Middle frontal gyrus (tissue), 1 donor: ENCODE data around the gene DEGS2.

Experiments used
- DNase-seq: peaks from one replicate; pipeline ENCODE4 v3.0.0-alpha.2; 2015; ENCODE audit warnings: low spot score; ENCODE audit errors: extremely low spot score

Gene DEGS2

DNA sequence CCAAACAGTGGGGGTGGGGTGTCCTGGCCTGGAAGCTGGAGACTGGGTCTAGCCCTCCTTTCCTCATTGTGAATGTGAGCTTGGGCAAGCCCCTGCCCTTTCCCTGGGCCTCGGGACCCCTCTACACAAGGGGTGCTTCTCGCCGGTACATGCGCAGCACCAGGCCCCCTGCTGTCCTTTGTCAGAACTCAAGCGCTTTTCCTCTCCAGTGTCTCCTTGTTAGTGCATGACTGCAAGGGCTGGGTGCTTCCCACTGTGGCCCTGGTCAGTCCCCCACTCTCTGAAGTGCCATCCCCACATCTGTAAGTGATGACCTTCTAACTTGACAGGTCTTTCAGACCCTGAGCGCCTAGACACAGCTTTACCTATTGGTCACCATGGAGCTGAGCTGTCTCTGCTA, 44.2 kb downstream of the DEGS2 start:
- no peak for DNase-seq

GRCh38 chr14:100114109-100114765, 45.2 kb downstream of the DEGS2 start:
- no peak for DNase-seq

DNA sequence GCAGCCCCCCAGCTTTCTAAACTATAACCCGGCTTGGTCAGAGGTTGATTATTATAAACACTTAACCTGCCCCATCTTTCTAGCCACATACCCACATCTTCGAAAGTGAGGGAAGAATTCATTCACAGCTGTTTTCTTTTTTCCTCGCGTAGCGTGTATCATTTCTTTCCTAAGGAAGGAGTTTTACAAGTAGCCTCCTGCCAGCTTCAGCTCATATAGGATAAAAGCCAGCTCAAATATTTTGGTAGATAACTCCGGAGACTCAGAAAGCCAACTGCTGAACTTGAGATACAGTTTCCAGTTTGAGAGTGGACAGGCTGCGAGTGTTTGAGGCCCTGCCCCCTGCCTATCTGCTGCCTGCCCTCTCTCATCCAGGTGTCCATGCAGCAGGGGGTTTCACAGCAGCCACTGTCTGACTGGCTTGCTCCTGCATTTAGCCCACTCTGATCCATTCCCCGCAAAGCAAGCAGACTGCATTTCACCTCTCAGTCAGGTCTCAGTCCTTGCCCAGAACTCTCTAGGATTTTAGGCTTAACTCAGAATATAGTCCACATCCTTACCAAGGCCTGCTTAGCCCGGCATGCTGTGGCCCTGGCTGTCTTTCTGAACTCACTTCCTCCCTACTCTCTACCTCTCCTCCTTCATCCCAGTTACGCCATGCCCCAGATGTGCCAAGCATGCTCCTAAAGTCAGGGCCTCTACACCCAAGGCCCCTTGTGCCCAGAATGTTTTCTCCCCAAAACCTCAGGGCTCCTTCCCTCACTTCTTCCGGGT, 47.3 kb downstream of the DEGS2 start:
- no peak for DNase-seq

DNA sequence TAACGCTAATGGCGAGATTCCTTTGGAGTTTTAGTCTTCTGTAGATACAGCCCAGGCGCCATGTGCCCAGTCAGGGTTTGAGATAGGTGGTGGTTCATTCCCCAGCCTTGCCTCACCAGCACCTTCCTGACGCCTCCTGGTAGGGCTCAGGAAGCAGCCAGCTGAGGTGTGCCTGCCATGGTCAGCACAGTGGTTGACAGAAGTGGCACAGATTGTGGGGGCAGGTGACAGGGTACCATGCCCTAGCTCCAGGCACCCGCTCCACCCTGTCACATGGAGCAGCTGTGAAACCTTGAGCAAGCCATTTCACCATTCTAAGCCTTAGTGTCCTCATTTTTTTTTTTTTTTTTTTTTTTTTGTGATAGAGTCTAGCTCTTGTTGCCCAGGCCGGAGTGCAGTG, 48.6 kb downstream of the DEGS2 start:
- DNase-seq: no peak

- no peak for DNase-seq
These were observed 49.9 kb downstream of the DEGS2 start for GRCh38 chr14:100109594-100109955.

DNA sequence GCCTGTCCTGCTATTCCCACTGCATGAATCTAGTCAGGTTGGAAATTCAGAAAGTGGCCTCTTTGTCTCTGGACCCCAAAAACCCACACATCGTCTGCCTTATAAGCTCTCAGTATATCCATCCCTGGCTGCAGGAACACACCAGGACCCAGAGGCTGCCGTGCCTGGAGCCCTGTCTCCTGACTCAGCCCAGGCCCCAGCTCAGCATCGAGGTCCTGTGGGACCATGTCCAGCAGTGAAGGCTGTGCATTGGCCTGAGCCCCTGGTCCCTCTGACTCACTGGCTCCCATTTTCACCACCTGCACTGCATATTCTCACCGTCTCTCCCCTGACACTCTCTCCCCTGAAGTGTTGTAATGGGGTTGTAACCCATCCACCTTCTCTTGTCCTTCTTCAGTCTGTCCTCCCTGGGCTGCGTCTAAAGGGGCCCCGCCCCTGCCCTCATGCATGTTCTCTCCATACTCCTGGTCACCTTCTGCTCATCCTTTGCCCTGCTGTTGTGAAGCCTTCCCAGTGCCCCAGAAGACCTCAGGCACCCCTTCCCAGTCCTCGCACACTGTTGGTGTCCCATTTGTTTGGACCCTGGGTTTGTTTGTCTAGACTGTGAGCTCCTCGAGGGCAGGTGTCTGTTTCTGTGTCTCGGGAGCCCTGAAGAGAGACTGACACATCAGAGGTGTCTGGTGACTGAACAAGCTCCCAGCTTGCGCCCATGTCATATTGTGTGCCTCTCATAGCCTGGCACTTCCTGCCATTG, 50.4 kb downstream of the DEGS2 start:
- DNase-seq: no peak

DNA sequence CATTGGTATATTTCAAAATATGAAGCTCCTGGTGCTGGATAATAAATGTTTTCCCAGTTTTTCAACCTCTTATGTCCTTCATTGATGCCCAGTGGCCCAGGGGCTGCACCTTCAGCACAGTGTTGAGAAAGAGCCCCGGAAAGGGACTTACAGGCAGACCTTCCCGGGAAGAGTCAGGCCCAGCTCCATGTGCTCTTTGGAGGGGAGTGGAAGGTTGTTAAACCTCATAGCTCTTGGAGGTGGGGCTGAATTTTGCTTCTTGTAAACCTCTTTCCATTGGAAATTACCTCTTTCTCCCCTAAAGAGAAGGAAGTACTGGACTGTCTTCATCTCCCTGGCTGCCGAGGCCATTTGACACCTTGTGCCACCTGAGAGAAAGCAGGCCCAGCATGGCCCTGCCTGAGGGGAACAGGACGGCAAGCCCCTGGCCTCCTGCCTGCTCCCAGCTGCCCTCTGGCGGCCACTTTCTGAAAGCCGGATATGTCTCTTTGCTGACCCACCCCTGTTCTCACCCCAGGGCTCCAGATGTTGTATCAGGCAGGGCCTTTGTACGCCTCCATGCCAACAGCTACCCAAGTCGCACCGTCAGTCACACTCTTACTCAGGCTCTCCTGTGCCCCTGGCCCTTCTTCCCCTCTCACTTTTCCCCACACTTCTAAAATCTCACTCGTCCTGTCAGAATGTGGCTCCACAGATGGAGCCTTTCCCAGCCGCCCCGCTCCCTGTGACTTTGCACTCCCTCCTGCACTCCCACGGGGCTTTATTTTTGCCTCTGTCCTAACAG, 51.2 kb downstream of the DEGS2 start:
- DNase-seq: no peak

- DNase-seq: no peak
These were observed 52.2 kb downstream of the DEGS2 start for GRCh38 chr14:100107236-100107635.

GRCh38 chr14:100106250-100107112, 53.0 kb downstream of the DEGS2 start:
- no peak for DNase-seq

DNA sequence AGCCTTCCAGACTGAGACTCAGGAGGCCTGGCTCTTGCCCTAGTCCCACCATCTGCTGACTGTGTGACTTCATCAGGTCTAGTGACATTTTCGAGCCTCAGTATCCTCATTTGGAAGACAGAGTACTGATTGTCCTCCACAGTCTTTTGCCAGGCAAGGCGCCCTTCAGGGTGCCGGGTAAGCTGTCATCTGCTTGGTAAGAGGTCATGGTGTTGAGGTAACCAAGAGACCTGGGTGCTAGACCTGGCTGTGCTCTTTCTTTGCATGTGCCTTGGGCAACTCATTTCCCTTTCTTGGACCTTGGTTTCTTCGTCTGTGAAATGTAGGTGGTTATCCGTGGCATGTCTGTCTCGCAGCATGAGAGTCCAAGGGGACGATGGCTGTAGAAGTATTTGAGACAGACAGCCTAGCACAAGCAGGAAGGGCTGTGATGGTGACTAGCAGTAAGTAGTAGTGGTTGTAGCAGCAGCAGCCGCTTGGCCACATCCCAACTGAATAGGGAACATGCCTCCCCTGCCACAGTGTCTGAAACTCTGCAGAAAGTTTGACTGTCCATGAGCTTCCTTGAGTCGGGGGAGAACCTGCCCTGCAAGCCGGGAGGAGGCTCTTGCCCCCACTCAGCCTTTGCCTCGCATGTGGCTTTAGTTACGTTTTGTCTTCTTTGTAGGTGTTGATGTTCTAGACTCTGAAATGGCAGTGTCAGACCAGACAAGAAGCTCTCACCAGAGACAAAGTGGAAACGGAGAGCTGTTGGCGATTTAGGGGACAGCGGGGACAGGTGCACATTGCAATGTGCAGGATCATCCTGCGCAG, 53.9 kb downstream of the DEGS2 start:
- no peak for DNase-seq

DNA sequence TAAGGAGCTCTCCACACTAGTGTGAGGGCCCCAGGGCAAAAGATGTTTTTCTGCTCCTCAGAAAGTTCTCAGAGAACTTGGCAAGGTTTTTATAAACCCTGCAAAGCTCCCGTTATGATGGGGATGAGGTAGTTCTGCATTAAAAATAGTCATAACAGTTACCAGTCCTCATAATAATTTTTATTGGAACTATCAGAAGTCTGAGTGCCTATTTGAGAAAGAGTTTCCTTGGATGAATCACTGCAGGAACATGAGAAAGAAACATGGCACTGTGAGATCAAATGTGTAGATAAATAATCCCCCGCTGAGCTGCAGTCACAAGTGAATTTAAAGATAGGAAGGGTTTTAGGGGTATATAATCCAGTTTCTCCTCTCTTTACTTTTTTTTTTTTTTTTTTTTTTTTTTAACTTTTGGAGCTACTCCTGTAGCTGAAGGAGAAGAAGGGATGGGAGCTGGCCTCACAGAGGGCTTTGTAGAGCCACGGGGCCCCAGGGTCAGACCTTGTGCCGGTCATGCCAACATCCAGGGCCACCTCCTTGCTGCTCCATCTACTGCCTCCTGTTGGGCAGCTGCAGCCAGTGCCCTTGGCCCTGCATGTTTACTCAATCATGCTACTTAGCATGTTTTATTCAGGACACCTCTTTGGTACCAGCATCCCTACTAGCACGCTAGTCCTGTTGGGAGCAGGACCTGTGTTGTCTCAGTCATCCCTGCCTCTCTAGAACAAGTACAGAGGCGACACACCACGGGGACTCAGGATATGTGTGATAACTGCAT, 54.7 kb downstream of the DEGS2 start:
- DNase-seq: no peak

DNA sequence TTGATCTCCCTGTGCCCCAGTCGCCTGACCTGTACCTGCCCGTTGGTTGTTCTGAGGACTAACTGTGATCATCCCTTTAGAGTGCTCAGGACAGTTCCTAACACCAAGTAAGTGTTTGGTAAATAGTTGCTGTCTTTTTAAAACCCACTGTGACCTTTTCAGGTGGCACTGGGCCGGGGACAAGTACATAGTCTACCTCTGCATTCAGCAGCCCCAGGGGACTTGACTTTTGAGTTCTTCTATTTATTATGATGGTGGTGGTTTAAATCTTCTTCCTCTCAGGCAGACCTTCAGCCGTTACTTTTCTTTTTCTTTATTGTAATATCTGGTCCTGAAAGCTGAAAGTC, 55.5 kb downstream of the DEGS2 start:
- no peak for DNase-seq

DNA sequence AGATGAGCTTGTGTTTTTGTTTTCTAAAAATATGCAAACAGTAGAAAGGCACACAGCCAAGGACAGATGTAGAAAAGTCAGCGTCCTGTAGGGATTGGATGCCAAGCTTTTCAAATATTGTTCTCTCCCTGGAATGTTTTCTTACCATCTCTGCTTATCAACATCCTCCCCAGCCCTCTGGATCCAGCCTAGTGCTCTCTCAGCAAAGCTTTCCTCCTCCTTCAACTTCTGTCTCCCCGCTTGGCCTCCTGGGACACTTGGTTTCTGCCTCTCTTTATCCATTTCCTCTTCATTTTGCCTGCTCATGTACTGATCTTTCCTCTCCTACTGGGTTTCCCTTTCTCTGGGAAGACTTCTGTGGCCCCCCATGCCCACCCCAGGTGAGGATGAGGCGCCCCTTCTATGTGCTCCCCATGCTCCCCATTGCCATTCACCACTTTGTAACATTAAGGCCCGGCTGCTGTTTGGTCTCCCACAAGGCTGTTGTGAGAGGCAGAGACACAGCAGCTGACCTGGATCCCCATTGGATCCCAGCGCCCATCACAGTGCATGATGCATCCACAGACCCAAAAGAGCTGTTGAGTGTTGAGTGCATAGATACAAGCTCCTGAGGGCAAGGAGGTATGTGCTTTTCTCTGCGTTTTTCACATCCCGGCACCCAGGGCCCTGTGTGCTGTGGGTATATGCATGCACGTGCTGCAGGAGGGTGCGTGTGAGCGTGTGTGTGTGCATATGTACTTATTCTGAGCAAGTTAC, 56.0 kb downstream of the DEGS2 start:
- no peak for DNase-seq

DNA sequence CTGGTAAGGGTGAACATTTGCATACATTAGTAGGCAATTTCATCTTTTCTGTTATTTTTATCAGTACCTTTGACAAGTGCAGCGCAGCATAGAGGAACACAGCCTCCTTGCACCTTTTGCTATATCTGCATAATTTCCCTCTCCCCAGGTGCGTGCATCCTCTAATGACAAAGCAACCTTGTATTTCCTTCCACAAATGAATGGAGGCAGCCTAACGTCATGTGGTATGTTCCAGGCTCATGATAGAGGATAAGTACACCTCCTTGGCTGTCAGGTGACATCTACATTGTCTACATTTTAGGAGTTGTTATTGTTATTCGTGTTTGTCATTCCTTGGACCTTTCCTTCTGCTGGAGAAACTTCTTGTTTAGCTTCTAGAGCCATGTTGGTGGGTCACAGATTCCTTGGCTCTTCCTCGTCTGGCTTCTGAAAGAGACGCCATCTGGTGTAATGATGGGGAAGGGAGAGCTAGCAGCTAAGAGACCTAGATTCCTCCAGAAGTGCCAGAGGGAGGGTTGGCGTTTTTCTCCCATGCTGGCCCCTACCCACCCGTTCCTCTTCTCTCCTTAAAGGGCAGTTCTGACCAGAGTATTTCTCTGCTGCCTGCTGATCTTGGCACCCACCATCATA, 57.2 kb downstream of the DEGS2 start:
- no peak for DNase-seq

- no peak for DNase-seq
These were observed 59.3 kb downstream of the DEGS2 start for GRCh38 chr14:100100032-100100703.

DNA sequence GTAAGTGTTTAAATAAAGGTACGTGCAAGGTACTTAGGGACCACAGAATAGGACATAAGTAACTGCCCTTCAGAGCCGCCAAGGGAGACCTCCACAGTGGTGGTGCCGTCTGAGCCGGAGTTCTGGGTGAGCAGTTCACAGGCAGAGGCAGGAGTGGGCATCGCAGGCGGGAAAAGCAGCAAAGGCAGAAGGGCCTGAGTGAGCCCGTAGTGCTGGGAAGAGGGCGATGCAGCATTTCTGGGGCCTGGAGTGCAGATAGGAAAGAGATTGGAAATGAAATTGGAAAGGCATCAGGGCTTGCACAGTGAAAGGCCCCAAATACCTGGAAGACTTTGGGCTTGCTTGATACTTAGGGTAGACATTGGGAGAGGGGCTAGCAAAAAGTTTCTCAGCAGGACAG, 61.3 kb downstream of the DEGS2 start:
- DNase-seq: no peak

DNA sequence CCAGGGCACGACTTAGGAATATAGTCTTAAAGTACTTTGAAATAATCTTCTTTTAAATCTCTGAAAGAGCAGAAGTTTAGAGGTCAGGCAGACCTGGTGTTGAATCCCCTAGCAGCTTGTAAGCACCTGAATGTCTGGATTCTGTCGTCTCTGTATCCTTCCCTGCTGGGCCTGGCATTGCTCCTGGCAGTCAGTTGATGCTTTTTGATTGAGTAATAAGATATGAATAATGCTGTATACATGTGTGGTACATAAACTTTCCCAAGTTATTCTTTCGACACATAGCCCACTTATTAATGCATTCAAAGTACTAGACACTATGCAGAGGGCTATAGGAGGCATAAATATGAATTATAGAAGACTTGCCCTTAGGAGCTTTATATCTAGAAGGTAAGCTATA, 62.8 kb downstream of the DEGS2 start:
- DNase-seq: no peak
